Measurements from ENCODE around the gene SNAPC5.
A peak's percentile ranks its signal among the peaks of the same experiment; 100 is the strongest.

Gene SNAPC5

DNA sequence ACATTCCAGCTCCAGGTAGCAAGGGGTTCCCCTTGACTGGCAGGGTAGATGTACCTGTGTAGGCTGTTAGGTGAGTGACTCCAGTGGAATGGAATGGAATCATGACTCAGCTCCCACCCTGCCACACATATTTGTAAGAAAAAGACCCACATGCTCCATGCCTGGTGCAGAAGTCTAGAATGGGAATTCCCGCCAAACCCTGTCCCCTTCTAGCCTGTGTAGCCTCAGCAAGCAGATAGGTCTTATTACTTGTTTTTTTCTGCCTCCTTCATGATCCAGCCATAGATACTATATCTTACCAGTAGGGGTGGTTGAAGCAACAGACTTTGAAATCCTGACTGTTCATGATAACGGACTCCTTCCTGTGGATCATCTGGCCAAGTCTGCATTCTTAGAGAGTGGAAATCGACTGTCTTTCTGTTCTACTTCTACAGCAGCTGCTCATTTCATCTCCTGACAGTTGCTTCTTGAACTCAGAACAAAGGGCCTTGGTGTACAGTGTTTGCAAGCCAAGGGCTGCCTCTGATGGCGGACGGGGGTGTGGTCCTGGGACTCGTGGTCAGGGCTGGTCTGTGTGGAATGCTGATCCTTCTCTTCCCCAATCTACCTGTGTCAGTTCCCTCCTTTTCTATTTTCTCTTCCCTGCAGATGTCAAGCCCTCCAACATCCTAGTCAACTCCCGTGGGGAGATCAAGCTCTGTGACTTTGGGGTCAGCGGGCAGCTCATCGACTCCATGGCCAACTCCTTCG is 16.3 kb downstream of the SNAPC5 start:
- DNase-seq (ENCODE audit: low read depth): peak; percentile 92
- TF ChIP-seq, protein P1, sequence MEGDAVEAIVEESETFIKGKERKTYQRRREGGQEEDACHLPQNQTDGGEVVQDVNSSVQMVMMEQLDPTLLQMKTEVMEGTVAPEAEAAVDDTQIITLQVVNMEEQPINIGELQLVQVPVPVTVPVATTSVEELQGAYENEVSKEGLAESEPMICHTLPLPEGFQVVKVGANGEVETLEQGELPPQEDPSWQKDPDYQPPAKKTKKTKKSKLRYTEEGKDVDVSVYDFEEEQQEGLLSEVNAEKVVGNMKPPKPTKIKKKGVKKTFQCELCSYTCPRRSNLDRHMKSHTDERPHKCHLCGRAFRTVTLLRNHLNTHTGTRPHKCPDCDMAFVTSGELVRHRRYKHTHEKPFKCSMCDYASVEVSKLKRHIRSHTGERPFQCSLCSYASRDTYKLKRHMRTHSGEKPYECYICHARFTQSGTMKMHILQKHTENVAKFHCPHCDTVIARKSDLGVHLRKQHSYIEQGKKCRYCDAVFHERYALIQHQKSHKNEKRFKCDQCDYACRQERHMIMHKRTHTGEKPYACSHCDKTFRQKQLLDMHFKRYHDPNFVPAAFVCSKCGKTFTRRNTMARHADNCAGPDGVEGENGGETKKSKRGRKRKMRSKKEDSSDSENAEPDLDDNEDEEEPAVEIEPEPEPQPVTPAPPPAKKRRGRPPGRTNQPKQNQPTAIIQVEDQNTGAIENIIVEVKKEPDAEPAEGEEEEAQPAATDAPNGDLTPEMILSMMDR (IDR thresholded peaks at IDR 0.05; ENCODE audit: insufficient read depth, low read depth, low read length, missing control alignments): peak; percentile 8
- H3K4me3 ChIP-seq (ENCODE audit: low read length): no peak overlapping the region

DNA sequence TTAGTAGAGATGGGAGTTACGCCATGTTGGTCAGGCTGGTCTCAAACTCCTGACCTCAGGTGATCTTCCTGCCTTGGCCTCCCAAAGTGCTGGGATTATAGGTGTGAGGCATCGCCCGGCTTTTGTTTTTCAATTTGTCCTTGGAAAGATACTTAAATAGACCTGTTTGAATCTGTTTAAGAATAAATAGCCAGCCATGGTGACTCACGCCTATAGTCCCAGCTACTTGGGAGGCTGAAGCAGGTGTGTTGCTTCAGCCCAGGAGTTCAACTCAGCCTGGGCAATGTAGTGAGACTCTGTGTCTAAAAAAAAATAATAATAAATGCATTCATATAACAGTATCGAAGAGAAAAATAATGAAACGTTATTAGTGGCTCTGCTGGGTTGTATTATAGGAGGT is 17.3 kb downstream of the SNAPC5 start:
- TF ChIP-seq, protein P1 (IDR thresholded peaks at IDR 0.05; ENCODE audit: insufficient read depth, low read depth, low read length, missing control alignments): no peak
- no peak overlapping the region for H3K4me3 ChIP-seq (ENCODE audit: low read length)
- DNase-seq (ENCODE audit: low read depth): peak; percentile 75

DNA sequence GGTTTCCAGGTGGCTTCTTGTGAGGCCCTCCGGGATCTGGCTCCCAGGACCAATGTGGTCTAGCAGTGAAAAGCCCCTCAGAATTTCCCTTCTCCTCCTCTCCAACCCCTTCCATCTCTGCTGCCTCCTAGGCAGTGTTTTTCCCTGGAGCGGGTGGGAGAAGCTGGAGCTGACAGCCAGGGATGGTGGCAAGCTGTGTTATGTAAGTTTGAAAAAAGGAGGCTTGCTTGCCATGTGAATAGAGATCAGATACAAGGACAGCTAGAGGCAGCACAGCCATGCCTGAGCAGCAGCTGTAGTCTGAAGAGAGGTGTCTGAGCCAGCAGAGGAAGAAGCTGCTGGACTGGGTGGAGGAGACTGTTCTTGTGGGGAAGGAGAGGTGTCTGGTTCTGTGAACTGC is 20.6 kb downstream of the SNAPC5 start:
- TF ChIP-seq, protein P1 (IDR thresholded peaks at IDR 0.05; ENCODE audit: insufficient read depth, low read depth, low read length, missing control alignments): no peak
- no peak for DNase-seq (ENCODE audit: low read depth)
- H3K4me3 ChIP-seq (ENCODE audit: low read length): no peak overlapping the region

DNA sequence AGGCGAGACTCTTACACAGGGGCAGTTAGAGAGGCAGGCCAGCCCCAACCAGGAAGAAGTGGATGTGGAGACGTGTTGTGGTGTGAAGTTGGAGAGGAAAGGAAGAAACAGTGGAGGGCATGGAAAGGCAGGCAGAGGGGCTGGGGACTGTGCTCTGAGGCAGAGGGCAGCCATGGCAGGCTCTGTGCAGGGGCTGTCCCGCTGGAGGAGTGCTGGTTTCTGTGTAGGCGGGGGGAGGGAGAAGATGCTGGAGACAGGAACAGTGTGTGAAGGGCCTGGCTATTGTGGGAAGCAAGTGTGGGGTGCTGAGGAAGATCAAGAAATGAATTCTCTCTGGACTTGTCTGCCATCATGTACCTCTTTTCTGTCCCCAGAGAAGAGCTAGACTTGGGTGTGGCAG is 21.0 kb downstream of the SNAPC5 start:
- no peak overlapping the region for H3K4me3 ChIP-seq (ENCODE audit: low read length)
- DNase-seq (ENCODE audit: low read depth): no peak
- TF ChIP-seq, protein P1 (IDR thresholded peaks at IDR 0.05; ENCODE audit: insufficient read depth, low read depth, low read length, missing control alignments): no peak

DNA sequence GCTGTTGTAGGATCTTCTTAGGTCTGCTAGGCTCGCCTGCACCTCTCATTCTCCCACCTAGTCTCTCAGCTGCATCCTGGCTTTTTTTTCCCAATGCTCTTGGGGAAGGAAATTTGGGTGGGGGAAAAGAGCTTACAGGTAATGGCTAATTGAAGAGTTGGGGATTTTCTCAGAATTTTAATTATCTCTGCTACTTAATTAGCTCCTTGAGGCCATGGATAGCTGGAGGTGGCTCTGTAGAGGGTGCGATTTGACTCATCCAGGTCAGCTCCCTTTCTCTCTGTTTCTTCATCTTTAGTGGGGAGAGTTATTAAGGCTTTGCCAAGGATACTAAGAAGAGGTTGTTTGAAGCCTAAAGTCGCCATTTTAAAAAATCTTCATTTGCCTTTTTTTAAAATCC is 22.6 kb downstream of the SNAPC5 start:
- TF ChIP-seq, protein P1 (IDR thresholded peaks at IDR 0.05; ENCODE audit: insufficient read depth, low read depth, low read length, missing control alignments): no peak
- H3K4me3 ChIP-seq (ENCODE audit: low read length): no peak overlapping the region
- DNase-seq (ENCODE audit: low read depth): no peak

DNA sequence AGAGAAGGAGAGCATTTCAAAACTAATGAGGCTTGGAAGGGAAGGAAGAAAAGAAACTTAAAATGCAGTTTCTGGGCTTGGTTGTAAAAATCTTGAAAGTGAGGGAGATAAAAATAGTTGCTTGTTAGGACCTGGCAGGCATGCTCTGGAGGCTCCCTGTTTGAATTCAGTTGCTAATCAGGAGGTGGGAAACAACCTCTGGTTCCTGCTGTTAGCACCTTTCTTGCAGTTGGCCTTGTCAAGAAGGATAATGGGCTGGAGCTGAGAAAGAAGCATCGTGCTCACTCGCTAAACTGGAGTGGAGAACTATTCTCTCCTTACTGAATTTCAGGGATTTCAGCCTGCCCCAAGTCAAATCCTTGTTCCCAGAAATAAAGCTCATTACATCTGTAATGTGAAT is 23.4 kb downstream of the SNAPC5 start:
- no peak overlapping the region for H3K4me3 ChIP-seq (ENCODE audit: low read length)
- DNase-seq (ENCODE audit: low read depth): no peak
- TF ChIP-seq, protein P1 (IDR thresholded peaks at IDR 0.05; ENCODE audit: insufficient read depth, low read depth, low read length, missing control alignments): no peak

All from epithelial cell of esophagus (primary cell).